HEK293 (cell line): ENCODE measurements around the gene SUN5.

ENCODE experiments used
- BCL6B ChIP-seq: fragments of 450-650 bp; formaldehyde crosslinking; IDR thresholded peaks from 2 replicates; pipeline ENCODE4 v1.5.1; 2017; ENCODE audit warnings: missing biosample characterization, missing genetic modification characterization
- KLF1 ChIP-seq: fragments of 450-650 bp; formaldehyde crosslinking; IDR thresholded peaks from 2 replicates; pipeline ENCODE4 v1.5.1; 2016; ENCODE audit warnings: missing biosample characterization, missing genetic modification characterization
- PRDM6 ChIP-seq: fragments of 450-650 bp; formaldehyde crosslinking; IDR thresholded peaks from 2 replicates; pipeline ENCODE4 v1.5.1; 2017; ENCODE audit warnings: missing biosample characterization, missing genetic modification characterization
- ZBTB7A ChIP-seq: fragments of 450-650 bp; formaldehyde crosslinking; IDR thresholded peaks from 2 replicates; pipeline ENCODE4 v1.5.1; 2016; ENCODE audit warnings: low read depth, missing biosample characterization, missing genetic modification characterization
- ZNF274 ChIP-seq, 2 experiments: fragments of 200-500 bp in 1 of 2; fragments of 450-650 bp in 1 of 2; sonication (Bioruptor generic) in 1 of 2; formaldehyde crosslinking in 1 of 2; IDR thresholded peaks; 2 replicates each; pipeline versions ENCODE4 v1.5.1 to v1.6.1; 2014 to 2016; ENCODE audit warnings: borderline replicate concordance in 1 of 2, inconsistent platforms in 1 of 2, low read length in 1 of 2, missing biosample characterization in 1 of 2, missing genetic modification characterization in 1 of 2
- ZNF350 ChIP-seq: fragments of 450-650 bp; formaldehyde crosslinking; IDR thresholded peaks from 2 replicates; pipeline ENCODE4 v1.5.0; 2017; ENCODE audit warnings: missing biosample characterization, mild to moderate bottlenecking, missing genetic modification characterization
- ZNF423 ChIP-seq: fragments of 450-650 bp; formaldehyde crosslinking; IDR thresholded peaks from 2 replicates; pipeline ENCODE4 v1.5.1; 2016; ENCODE audit warnings: missing biosample characterization, missing genetic modification characterization
- ZNF449 ChIP-seq: fragments of 450-650 bp; formaldehyde crosslinking; IDR thresholded peaks from 2 replicates; pipeline ENCODE4 v1.5.1; 2017; ENCODE audit warnings: missing biosample characterization, mild to moderate bottlenecking, missing genetic modification characterization, moderate library complexity
- ZNF704 ChIP-seq: fragments of 450-650 bp; formaldehyde crosslinking; IDR thresholded peaks from 2 replicates; pipeline ENCODE4 v1.5.1; 2016; ENCODE audit warnings: missing biosample characterization, missing genetic modification characterization
- ZSCAN30 ChIP-seq: fragments of 450-650 bp; IDR thresholded peaks from 2 replicates; pipeline ENCODE4 v1.5.1; 2018; ENCODE audit warnings: missing biosample characterization, mild to moderate bottlenecking, missing genetic modification characterization, moderate library complexity
- TF ChIP-seq, protein P1 (sequence below): fragments of 450-650 bp; formaldehyde crosslinking; IDR thresholded peaks from 2 replicates; pipeline ENCODE4 v1.5.1; 2016; ENCODE audit warnings: missing biosample characterization, missing genetic modification characterization
- TF ChIP-seq, protein P2 (sequence below): fragments of 450-650 bp; formaldehyde crosslinking; IDR thresholded peaks from 2 replicates; pipeline ENCODE4 v1.5.1; 2016; ENCODE audit warnings: missing biosample characterization, missing genetic modification characterization
- TF ChIP-seq, protein P3 (sequence below): fragments of 450-650 bp; formaldehyde crosslinking; IDR thresholded peaks from 2 replicates; pipeline ENCODE4 v1.5.1; 2016; ENCODE audit warnings: missing biosample characterization, missing genetic modification characterization, low read depth

DNA sequence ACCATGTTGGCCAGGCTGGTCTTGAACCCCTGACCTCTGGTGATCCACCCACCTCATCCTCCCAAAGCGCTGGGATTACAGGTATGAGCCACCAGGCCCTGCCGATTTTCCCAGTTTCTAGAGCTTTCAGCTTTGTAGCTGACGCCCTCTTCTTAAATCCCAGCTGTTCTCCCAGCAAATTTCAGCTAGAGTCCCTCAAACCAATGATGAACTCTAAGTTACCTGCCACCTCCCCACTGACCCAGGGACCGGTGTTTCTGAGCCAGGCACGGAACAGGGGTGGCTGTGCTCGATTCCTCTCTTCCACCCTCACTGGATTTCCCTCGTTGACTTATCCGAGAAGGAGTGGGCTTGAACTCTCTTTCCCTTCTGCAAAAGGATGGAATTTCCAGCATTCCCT is 39.1 kb downstream of the SUN5 start:
- TF ChIP-seq ZNF449 = no peak
- TF ChIP-seq BCL6B = no peak
- TF ChIP-seq ZBTB7A (tag by site-specific recombination) = no peak
- TF ChIP-seq, protein P1, sequence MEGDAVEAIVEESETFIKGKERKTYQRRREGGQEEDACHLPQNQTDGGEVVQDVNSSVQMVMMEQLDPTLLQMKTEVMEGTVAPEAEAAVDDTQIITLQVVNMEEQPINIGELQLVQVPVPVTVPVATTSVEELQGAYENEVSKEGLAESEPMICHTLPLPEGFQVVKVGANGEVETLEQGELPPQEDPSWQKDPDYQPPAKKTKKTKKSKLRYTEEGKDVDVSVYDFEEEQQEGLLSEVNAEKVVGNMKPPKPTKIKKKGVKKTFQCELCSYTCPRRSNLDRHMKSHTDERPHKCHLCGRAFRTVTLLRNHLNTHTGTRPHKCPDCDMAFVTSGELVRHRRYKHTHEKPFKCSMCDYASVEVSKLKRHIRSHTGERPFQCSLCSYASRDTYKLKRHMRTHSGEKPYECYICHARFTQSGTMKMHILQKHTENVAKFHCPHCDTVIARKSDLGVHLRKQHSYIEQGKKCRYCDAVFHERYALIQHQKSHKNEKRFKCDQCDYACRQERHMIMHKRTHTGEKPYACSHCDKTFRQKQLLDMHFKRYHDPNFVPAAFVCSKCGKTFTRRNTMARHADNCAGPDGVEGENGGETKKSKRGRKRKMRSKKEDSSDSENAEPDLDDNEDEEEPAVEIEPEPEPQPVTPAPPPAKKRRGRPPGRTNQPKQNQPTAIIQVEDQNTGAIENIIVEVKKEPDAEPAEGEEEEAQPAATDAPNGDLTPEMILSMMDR (tag by site-specific recombination) = no peak
- TF ChIP-seq ZNF704 (tag by site-specific recombination) = no peak
- TF ChIP-seq, protein P2, sequence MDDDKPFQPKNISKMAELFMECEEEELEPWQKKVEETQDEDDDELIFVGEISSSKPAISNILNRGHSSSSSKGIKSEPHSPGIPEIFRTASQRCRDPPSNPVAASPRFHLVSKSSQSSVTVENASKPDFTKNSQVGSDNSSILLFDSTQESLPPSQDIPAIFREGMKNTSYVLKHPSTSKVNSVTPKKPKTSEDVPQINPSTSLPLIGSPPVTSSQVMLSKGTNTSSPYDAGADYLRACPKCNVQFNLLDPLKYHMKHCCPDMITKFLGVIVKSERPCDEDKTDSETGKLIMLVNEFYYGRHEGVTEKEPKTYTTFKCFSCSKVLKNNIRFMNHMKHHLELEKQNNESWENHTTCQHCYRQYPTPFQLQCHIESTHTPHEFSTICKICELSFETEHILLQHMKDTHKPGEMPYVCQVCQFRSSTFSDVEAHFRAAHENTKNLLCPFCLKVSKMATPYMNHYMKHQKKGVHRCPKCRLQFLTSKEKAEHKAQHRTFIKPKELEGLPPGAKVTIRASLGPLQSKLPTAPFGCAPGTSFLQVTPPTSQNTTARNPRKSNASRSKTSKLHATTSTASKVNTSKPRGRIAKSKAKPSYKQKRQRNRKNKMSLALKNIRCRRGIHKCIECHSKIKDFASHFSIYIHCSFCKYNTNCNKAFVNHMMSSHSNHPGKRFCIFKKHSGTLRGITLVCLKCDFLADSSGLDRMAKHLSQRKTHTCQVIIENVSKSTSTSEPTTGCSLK (tag by site-specific recombination) = no peak
- TF ChIP-seq PRDM6 (tag by site-specific recombination) = no peak
- TF ChIP-seq ZSCAN30 (tag by site-specific recombination) = no peak
- TF ChIP-seq ZNF423 (tag by site-specific recombination) = no peak
- TF ChIP-seq KLF1 (tag by site-specific recombination) = no peak
- no peak for TF ChIP-seq ZNF274 (IDR thresholded peaks at IDR 0.05; ENCODE audit: low read length)
- no peak for TF ChIP-seq ZNF274 (tag by site-specific recombination; IDR thresholded peaks at IDR 0.05; ENCODE audit: borderline replicate concordance)
- TF ChIP-seq, protein P3, sequence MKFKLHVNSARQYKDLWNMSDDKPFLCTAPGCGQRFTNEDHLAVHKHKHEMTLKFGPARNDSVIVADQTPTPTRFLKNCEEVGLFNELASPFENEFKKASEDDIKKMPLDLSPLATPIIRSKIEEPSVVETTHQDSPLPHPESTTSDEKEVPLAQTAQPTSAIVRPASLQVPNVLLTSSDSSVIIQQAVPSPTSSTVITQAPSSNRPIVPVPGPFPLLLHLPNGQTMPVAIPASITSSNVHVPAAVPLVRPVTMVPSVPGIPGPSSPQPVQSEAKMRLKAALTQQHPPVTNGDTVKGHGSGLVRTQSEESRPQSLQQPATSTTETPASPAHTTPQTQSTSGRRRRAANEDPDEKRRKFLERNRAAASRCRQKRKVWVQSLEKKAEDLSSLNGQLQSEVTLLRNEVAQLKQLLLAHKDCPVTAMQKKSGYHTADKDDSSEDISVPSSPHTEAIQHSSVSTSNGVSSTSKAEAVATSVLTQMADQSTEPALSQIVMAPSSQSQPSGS (tag by site-specific recombination) = no peak
- no peak for TF ChIP-seq ZNF350 (tag by site-specific recombination)
